ENCODE data around the gene POLRMT.

GRCh38 chr19:594265-594870 lies 39.0 kb downstream of the POLRMT start:
- TF ChIP-seq EZH2 (IDR thresholded peaks at IDR 0.05; ENCODE audit: low read depth, unreplicated experiment) (no peak), CREB1 (CRISPR knock-in tag; IDR thresholded peaks at IDR 0.05; ENCODE audit: low read depth) (no peak), ZNF114 (CRISPR knock-in tag; IDR thresholded peaks at IDR 0.05) (no peak), EZH2phosphoT487 (IDR thresholded peaks at IDR 0.05; ENCODE audit: unreplicated experiment) (no peak)
- TF ChIP-seq, protein P1, sequence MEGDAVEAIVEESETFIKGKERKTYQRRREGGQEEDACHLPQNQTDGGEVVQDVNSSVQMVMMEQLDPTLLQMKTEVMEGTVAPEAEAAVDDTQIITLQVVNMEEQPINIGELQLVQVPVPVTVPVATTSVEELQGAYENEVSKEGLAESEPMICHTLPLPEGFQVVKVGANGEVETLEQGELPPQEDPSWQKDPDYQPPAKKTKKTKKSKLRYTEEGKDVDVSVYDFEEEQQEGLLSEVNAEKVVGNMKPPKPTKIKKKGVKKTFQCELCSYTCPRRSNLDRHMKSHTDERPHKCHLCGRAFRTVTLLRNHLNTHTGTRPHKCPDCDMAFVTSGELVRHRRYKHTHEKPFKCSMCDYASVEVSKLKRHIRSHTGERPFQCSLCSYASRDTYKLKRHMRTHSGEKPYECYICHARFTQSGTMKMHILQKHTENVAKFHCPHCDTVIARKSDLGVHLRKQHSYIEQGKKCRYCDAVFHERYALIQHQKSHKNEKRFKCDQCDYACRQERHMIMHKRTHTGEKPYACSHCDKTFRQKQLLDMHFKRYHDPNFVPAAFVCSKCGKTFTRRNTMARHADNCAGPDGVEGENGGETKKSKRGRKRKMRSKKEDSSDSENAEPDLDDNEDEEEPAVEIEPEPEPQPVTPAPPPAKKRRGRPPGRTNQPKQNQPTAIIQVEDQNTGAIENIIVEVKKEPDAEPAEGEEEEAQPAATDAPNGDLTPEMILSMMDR (conservative IDR thresholded peaks at IDR 0.05; ENCODE audit: low read depth in 2 of 2), result no peak
